IMR-90 (cell line): ENCODE measurements around the gene CNDP1. TPM values are rescaled to one million over a fixed set of nuclear protein-coding genes. Genes with fewer than 3 reads are reported as not detected.

Experiments
- ATAC-seq: fragments of 200-7000 bp; cut with Tn5 transposase; 2 replicates; pipeline ENCODE4 v1.9.1; 2020; ENCODE audit warnings: low read depth, mild to moderate bottlenecking, moderate library complexity
- BruUV-seq: library from RNA; stranded (reverse); fragments of 400-500 nt; replicated peaks from 2 replicates; lab custom pipeline; 2021; lab: Mats Ljungman, UMichigan
- CTCF ChIA-PET: fragments of 300-600 bp; formaldehyde crosslinking; extraction: SDS; loops from one replicate; lab custom pipeline; 2021; ENCODE audit warnings: antibody characterized with exemption; lab: Yijun Ruan, JAX
- POLR2A ChIA-PET: fragments of 300-600 bp; sonication (Branson Sonifier 250); formaldehyde crosslinking; loops from one replicate; lab custom pipeline; 2022; ENCODE audit warnings: antibody characterized with exemption; ENCODE audit not compliant: unreplicated experiment; lab: Charles Lee
- DNase-seq: peaks from one replicate; pipeline ENCODE4 v3.0.0; 2013
- H2AFZ ChIP-seq: replicated peaks from 2 replicates; pipeline ENCODE3; 2013; ENCODE audit warnings: low read length, mild to moderate bottlenecking; ENCODE audit not compliant: poor library complexity
- H2AK5ac ChIP-seq: 2 replicates; pipeline ENCODE4 v1.6.1; 2013; ENCODE audit warnings: low read depth, low read length, inconsistent platforms
- H2AK9ac ChIP-seq: replicated peaks from 2 replicates; pipeline ENCODE3; 2013; ENCODE audit warnings: mild to moderate bottlenecking, low read depth, low read length, moderate library complexity; ENCODE audit not compliant: poor library complexity
- H2BK120ac ChIP-seq: 2 replicates; pipeline ENCODE4 v1.6.1; 2013; ENCODE audit warnings: low read depth, low read length, inconsistent platforms
- H2BK15ac ChIP-seq: 3 replicates; pipeline ENCODE4 v1.6.1; 2013; ENCODE audit warnings: low read depth, low read length, inconsistent platforms
- H2BK20ac ChIP-seq: 2 replicates; pipeline ENCODE4 v1.6.1; 2013; ENCODE audit warnings: low read depth, mild to moderate bottlenecking, inconsistent platforms, low read length, moderate library complexity
- H2BK5ac ChIP-seq: 2 replicates; pipeline ENCODE4 v1.6.1; 2013; ENCODE audit warnings: mild to moderate bottlenecking, low read depth, low read length, inconsistent platforms; ENCODE audit not compliant: poor library complexity, severe bottlenecking
- H3K14ac ChIP-seq: replicated peaks from 2 replicates; pipeline ENCODE4 v1.6.1; 2013; ENCODE audit warnings: low read depth, low read length, inconsistent platforms
- H3K18ac ChIP-seq: 2 replicates; pipeline ENCODE4 v1.6.1; 2013; ENCODE audit warnings: low read depth, low read length, control low read depth
- H3K23ac ChIP-seq: 2 replicates; pipeline ENCODE4 v1.6.1; 2013; ENCODE audit warnings: low read depth, low read length, inconsistent platforms
- H3K27ac ChIP-seq: 2 replicates; pipeline ENCODE4 v1.5.1; 2013; ENCODE audit warnings: mild to moderate bottlenecking, control low read depth, low read length; ENCODE audit not compliant: insufficient read depth
- H3K27me3 ChIP-seq: 2 replicates; pipeline ENCODE4 v1.6.1; 2013; ENCODE audit warnings: low read length; ENCODE audit not compliant: control insufficient read depth, insufficient read depth
- H3K36me3 ChIP-seq: 2 replicates; pipeline ENCODE4 v1.6.1; 2013; ENCODE audit warnings: low read length, mixed read lengths; ENCODE audit not compliant: control insufficient read depth, insufficient read depth
- H3K4ac ChIP-seq: 2 replicates; pipeline ENCODE4 v1.6.1; 2013; ENCODE audit warnings: low read depth, low read length, inconsistent platforms
- H3K4me1 ChIP-seq: 2 replicates; pipeline ENCODE4 v1.6.1; 2013; ENCODE audit warnings: low read length, mixed read lengths; ENCODE audit not compliant: control insufficient read depth, insufficient read depth
- H3K4me2 ChIP-seq: 2 replicates; pipeline ENCODE4 v1.6.1; 2013; ENCODE audit warnings: low read depth, mild to moderate bottlenecking, control low read depth, low read length, moderate library complexity
- H3K4me3 ChIP-seq: 2 replicates; pipeline ENCODE4 v1.5.1; 2013; ENCODE audit warnings: low read depth, mild to moderate bottlenecking, control low read depth, low read length, moderate library complexity; ENCODE audit not compliant: insufficient read depth
- H3K56ac ChIP-seq: 2 replicates; pipeline ENCODE4 v1.6.1; 2013; ENCODE audit warnings: low read length, inconsistent platforms; ENCODE audit not compliant: insufficient read depth; ENCODE audit errors: extremely low read depth
- H3K79me1 ChIP-seq, 2 experiments: 2 replicates each; pipeline ENCODE4 v1.6.1; 2013; ENCODE audit warnings: low read length in 2 of 2, inconsistent platforms in 1 of 2, low read depth in 1 of 2
- H3K9ac ChIP-seq: 2 replicates; pipeline ENCODE4 v1.6.1; 2013; ENCODE audit warnings: low read depth, low read length, control low read depth
- H3K9me1 ChIP-seq: 2 replicates; pipeline ENCODE4 v1.6.1; 2013; ENCODE audit warnings: low read length, inconsistent platforms; ENCODE audit not compliant: insufficient read depth
- H3K9me3 ChIP-seq: 2 replicates; pipeline ENCODE4 v1.6.1; 2013; ENCODE audit warnings: low read length; ENCODE audit not compliant: control insufficient read depth, insufficient read depth
- H4K20me1 ChIP-seq: 2 replicates; pipeline ENCODE4 v1.6.1; 2013; ENCODE audit warnings: low read length, inconsistent platforms; ENCODE audit not compliant: insufficient read depth
- H4K5ac ChIP-seq: 2 replicates; pipeline ENCODE4 v1.6.1; 2013; ENCODE audit warnings: mild to moderate bottlenecking, low read depth, low read length, control low read depth
- H4K8ac ChIP-seq, 2 experiments: 2 replicates each; pipeline ENCODE4 v1.6.1; 2013; ENCODE audit warnings: low read depth in 2 of 2, low read length in 2 of 2, control low read depth in 1 of 2, inconsistent platforms in 1 of 2
- H4K91ac ChIP-seq: 2 replicates; pipeline ENCODE4 v1.6.1; 2013; ENCODE audit warnings: low read depth, low read length, inconsistent platforms; ENCODE audit not compliant: insufficient read depth
- BHLHE40 ChIP-seq: fragments of 150-350 bp; IDR thresholded peaks from 2 replicates; pipeline ENCODE4 v1.6.1; 2016; ENCODE audit warnings: mild to moderate bottlenecking, low read depth, low read length
- CEBPB ChIP-seq: IDR thresholded peaks from 2 replicates; pipeline ENCODE4 v1.6.1; 2012; ENCODE audit warnings: low read depth, low read length, improper control_type of control experiment
- CHD1 ChIP-seq: IDR thresholded peaks from 2 replicates; pipeline ENCODE4 v1.6.1; 2012; ENCODE audit warnings: low read depth, low read length, improper control_type of control experiment
- ELK1 ChIP-seq: fragments of 150-350 bp; IDR thresholded peaks from 2 replicates; pipeline ENCODE4 v1.6.1; 2016; ENCODE audit warnings: low read depth, mild to moderate bottlenecking, low read length, moderate library complexity, borderline replicate concordance
- FOS ChIP-seq: fragments of 150-350 bp; IDR thresholded peaks from 2 replicates; pipeline ENCODE4 v1.6.1; 2016; ENCODE audit warnings: low read depth, low read length
- MAFK ChIP-seq: IDR thresholded peaks from 2 replicates; pipeline ENCODE4 v1.6.1; 2012; ENCODE audit warnings: low read depth, low read length, improper control_type of control experiment
- MAZ ChIP-seq: IDR thresholded peaks from 2 replicates; pipeline ENCODE4 v1.6.1; 2012; ENCODE audit warnings: low read depth, mild to moderate bottlenecking, low read length, improper control_type of control experiment, moderate library complexity, borderline replicate concordance
- MXI1 ChIP-seq: IDR thresholded peaks from 2 replicates; pipeline ENCODE4 v1.6.1; 2012; ENCODE audit warnings: low read depth, mild to moderate bottlenecking, low read length, moderate library complexity, borderline replicate concordance
- NFE2L2 ChIP-seq: fragments of 150-350 bp; IDR thresholded peaks from 2 replicates; pipeline ENCODE4 v1.6.1; 2016; ENCODE audit warnings: low read depth, mild to moderate bottlenecking, low read length
- POLR2A ChIP-seq: IDR thresholded peaks from 2 replicates; pipeline ENCODE4 v1.6.1; 2012; ENCODE audit warnings: mild to moderate bottlenecking, low read depth, low read length
- RAD21 ChIP-seq: IDR thresholded peaks from 2 replicates; pipeline ENCODE4 v1.6.1; 2012; ENCODE audit warnings: low read length, improper control_type of control experiment
- RCOR1 ChIP-seq: IDR thresholded peaks from 2 replicates; pipeline ENCODE4 v1.6.1; 2012; ENCODE audit warnings: mild to moderate bottlenecking, low read length, improper control_type of control experiment; ENCODE audit not compliant: insufficient replicate concordance
- RFX5 ChIP-seq: IDR thresholded peaks from 2 replicates; pipeline ENCODE4 v1.8.0; 2012; ENCODE audit warnings: low read depth, mild to moderate bottlenecking, low read length, moderate library complexity
- SMC3 ChIP-seq: fragments of 150-350 bp; IDR thresholded peaks from 2 replicates; pipeline ENCODE4 v1.6.1; 2016; ENCODE audit warnings: low read depth, mild to moderate bottlenecking, antibody characterized with exemption, low read length, moderate library complexity
- WGBS, 2 experiments: methylation state at CpG; one replicate each; pipeline versions ENCODE4 v1.1.5 to v1.1.7; 2013; ENCODE audit warnings: missing lambda C conversion rate in 2 of 2; ENCODE audit not compliant: insufficient read length in 1 of 2; ENCODE audit errors: extremely low coverage in 2 of 2; 5-methylcytosine and 5-hydroxymethylcytosine counted together
- dilution Hi-C: fragments of 300-500 bp; cut with HindIII; formaldehyde crosslinking; loops from one replicate; pipeline ENCODE4 v1.14.3; 2018; ENCODE audit warnings: low sequenced_read_pairs; ENCODE audit not compliant: unreplicated experiment
- in situ Hi-C: fragments of 300-500 bp; cut with MboI; formaldehyde crosslinking; loops from 3 replicates; pipeline ENCODE4 v1.14.3; 2019; ENCODE audit warnings: low sequenced_read_pairs, inconsistent platforms, mixed read lengths
- intact Hi-C: fragments of 100-400 bp; cut with micrococcal nuclease; formaldehyde crosslinking; loops from 2 replicates; pipeline ENCODE4 v1.10.0; 2022
- polyA plus RNA-seq, 3 experiments: library from polyadenylated mRNA; depleted of rRNA; stranded (reverse); fragments of >200 nt; gene quantifications; 2 replicates each; pipeline ENCODE4 v1.2.3, GENCODE V29; 2012; ENCODE audit warnings: low replicate concordance in 1 of 3
- total RNA-seq: library from RNA; depleted of rRNA; stranded (reverse); fragments of >200 nt; gene quantifications from 2 replicates; pipeline ENCODE4 v1.2.3, GENCODE V29; 2012
- TF ChIP-seq, protein P1 (sequence below): fragments of 150-350 bp; IDR thresholded peaks from 2 replicates; pipeline ENCODE4 v1.6.1; 2017; ENCODE audit warnings: mild to moderate bottlenecking, antibody characterized with exemption, low read length, low read depth
- TF ChIP-seq, protein P2 (sequence below): conservative IDR thresholded peaks from 2 replicates; pipeline ENCODE4 v1.5.1; 2012; ENCODE audit warnings: mild to moderate bottlenecking, low read depth, low read length, improper control_type of control experiment

Gene CNDP1
- total and polyA plus RNA-seq, 2 of the 4 experiments (the other 2 are of a cell fraction): not detected

- TF ChIP-seq ELK1: no peak
- TF ChIP-seq NFE2L2: no peak
- TF ChIP-seq, protein P1, sequence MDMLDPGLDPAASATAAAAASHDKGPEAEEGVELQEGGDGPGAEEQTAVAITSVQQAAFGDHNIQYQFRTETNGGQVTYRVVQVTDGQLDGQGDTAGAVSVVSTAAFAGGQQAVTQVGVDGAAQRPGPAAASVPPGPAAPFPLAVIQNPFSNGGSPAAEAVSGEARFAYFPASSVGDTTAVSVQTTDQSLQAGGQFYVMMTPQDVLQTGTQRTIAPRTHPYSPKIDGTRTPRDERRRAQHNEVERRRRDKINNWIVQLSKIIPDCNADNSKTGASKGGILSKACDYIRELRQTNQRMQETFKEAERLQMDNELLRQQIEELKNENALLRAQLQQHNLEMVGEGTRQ: no peak
- no peak for TF ChIP-seq CEBPB
- TF ChIP-seq SMC3: no peak
- no peak for TF ChIP-seq MAZ
- no peak for TF ChIP-seq MAFK
- no peak for TF ChIP-seq MXI1
- TF ChIP-seq CHD1: no peak
- TF ChIP-seq RAD21: no peak
- TF ChIP-seq, protein P2, sequence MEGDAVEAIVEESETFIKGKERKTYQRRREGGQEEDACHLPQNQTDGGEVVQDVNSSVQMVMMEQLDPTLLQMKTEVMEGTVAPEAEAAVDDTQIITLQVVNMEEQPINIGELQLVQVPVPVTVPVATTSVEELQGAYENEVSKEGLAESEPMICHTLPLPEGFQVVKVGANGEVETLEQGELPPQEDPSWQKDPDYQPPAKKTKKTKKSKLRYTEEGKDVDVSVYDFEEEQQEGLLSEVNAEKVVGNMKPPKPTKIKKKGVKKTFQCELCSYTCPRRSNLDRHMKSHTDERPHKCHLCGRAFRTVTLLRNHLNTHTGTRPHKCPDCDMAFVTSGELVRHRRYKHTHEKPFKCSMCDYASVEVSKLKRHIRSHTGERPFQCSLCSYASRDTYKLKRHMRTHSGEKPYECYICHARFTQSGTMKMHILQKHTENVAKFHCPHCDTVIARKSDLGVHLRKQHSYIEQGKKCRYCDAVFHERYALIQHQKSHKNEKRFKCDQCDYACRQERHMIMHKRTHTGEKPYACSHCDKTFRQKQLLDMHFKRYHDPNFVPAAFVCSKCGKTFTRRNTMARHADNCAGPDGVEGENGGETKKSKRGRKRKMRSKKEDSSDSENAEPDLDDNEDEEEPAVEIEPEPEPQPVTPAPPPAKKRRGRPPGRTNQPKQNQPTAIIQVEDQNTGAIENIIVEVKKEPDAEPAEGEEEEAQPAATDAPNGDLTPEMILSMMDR: no peak
- no peak for TF ChIP-seq FOS
- no peak for TF ChIP-seq RFX5
- TF ChIP-seq BHLHE40: no peak
- no peak for TF ChIP-seq RCOR1
- no peak for TF ChIP-seq POLR2A
- ATAC-seq (no peak), DNase-seq (no peak)
- H2BK5ac ChIP-seq: no peak overlapping the region
- ChIA-PET CTCF (no interaction called here), POLR2A (no interaction called here)
- no peak overlapping the region for H2AK9ac ChIP-seq
- H4K5ac ChIP-seq: no peak overlapping the region
- no peak overlapping the region for H2AK5ac ChIP-seq
- H3K18ac ChIP-seq: no peak overlapping the region
- H4K8ac ChIP-seq: no peak overlapping the region
- no CpG with 5 or more reads among the region's 7 CpGs for WGBS, 2 experiments
- no peak overlapping the region for H3K56ac ChIP-seq
- no peak overlapping the region for H2BK120ac ChIP-seq
- no peaks in the 10 kb centered on the region for H4K20me1 ChIP-seq
- H3K4me2 ChIP-seq: no peak overlapping the region
- intact Hi-C loops (no loop called here), dilution Hi-C loops (no loop called here), in situ Hi-C loops (no loop called here)
- H3K9ac ChIP-seq: no peak overlapping the region
- H3K23ac ChIP-seq: no peak overlapping the region
- no peak overlapping the region for H2BK20ac ChIP-seq
- H3K14ac ChIP-seq: no peak overlapping the region
- no TSS peak for BruUV-seq
- peaks cover 6% of the 10 kb centered on the region; the same call in 1 of the 2 replicates for H3K9me1 ChIP-seq
- no peak overlapping the region for H3K27ac ChIP-seq
- no peak overlapping the region for H3K4me3 ChIP-seq
- no peak overlapping the region for H2AFZ ChIP-seq
- H3K9me3 ChIP-seq: peaks cover 5% of the 10 kb centered on the region
- H3K79me1 ChIP-seq: no peaks in the 10 kb centered on the region
- H2BK15ac ChIP-seq: no peak overlapping the region
- H3K4me1 ChIP-seq: peaks cover 3% of the 10 kb centered on the region; the same call in 1 of the 2 replicates
- no peaks in the 10 kb centered on the region for H3K27me3 ChIP-seq
- H3K36me3 ChIP-seq: no peaks in the 10 kb centered on the region
- no peak overlapping the region for H3K4ac ChIP-seq
- H4K91ac ChIP-seq: no peak overlapping the region
Measured at GRCh38 chr18:74547860-74548259, 13.6 kb downstream of the CNDP1 start.
